Neutrophil (primary cell): ENCODE measurements around the gene S100A8.

Experiments used
- H3K27ac ChIP-seq: fragments of 200-600 bp; sonication (generic); 2 replicates; pipeline ENCODE4 v1.5.1; 2016; ENCODE audit warnings: mild to moderate bottlenecking, moderate library complexity
- H3K27me3 ChIP-seq: fragments of 200-600 bp; sonication (generic); 2 replicates; pipeline ENCODE4 v1.6.0; 2016; ENCODE audit warnings: mild to moderate bottlenecking
- H3K36me3 ChIP-seq: fragments of 200-600 bp; sonication (generic); 2 replicates; pipeline ENCODE4 v1.5.1; 2017
- H3K4me1 ChIP-seq, 2 experiments: fragments of 200-600 bp in 1 of 2; sonication (generic) in 1 of 2; 1 replicate in 1 of 2; 2 replicates in 1 of 2; pipeline versions ENCODE4 v1.5.1 to v1.6.1; 2013 to 2016; ENCODE audit warnings: low read depth in 1 of 2, low read length in 1 of 2, mild to moderate bottlenecking in 1 of 2, moderate library complexity in 1 of 2; ENCODE audit not compliant: control insufficient read depth in 1 of 2, insufficient read depth in 1 of 2
- H3K4me3 ChIP-seq, 2 experiments: fragments of 200-600 bp in 1 of 2; sonication (generic) in 1 of 2; 1 replicate in 1 of 2; 2 replicates in 1 of 2; pipeline ENCODE4 v1.5.1; 2013 to 2016; ENCODE audit warnings: low read depth in 1 of 2, low read length in 1 of 2, mild to moderate bottlenecking in 1 of 2, moderate library complexity in 1 of 2
- H3K9me3 ChIP-seq: fragments of 200-600 bp; sonication (generic); 2 replicates; pipeline ENCODE4 v1.5.1; 2016
- CTCF ChIP-seq: fragments of 200-600 bp; sonication (generic); IDR thresholded peaks from 2 replicates; pipeline ENCODE4 v1.5.1; 2016; ENCODE audit warnings: antibody characterized with exemption

Gene S100A8

GRCh38 chr1:153362187-153362775, 28.6 kb downstream of the S100A8 start:
- Histone ChIP-seq H3K9me3 (peaks cover 5% of the 10 kb centered on the region), H3K27ac (peak overlapping the region; percentile 100), H3K4me3 (peak overlapping the region; percentile 97), H3K4me1 (peaks cover 81 to 99% of the 10 kb centered on the region in 2 experiments), H3K36me3 (peaks cover 41% of the 10 kb centered on the region), H3K27me3 (no peaks in the 10 kb centered on the region)
- TF ChIP-seq CTCF = no peak

GRCh38 chr1:153361480-153362109, 29.3 kb downstream of the S100A8 start:
- Histone ChIP-seq H3K4me1 (peaks cover 81 to 99% of the 10 kb centered on the region in 2 experiments), H3K9me3 (peaks cover 5% of the 10 kb centered on the region), H3K4me3 (peak overlapping the region; percentile 97), H3K27ac (peak overlapping the region; percentile 100), H3K36me3 (peaks cover 41% of the 10 kb centered on the region), H3K27me3 (no peaks in the 10 kb centered on the region)
- TF ChIP-seq CTCF = no peak

- TF ChIP-seq CTCF = no peak
- H3K9me3 ChIP-seq = peaks cover 5% of the 10 kb centered on the region
- peaks cover 81 to 99% of the 10 kb centered on the region in 2 experiments for H3K4me1 ChIP-seq
- no peaks in the 10 kb centered on the region for H3K27me3 ChIP-seq
- peaks cover 41% of the 10 kb centered on the region for H3K36me3 ChIP-seq
- peak overlapping the region; percentile 100 for H3K27ac ChIP-seq
- H3K4me3 ChIP-seq = peak overlapping the region; percentile 97
Observed at GRCh38 chr1:153360592-153361479, 30.0 kb downstream of the S100A8 start.

- Histone ChIP-seq H3K27me3 (no peaks in the 10 kb centered on the region), H3K4me1 (peaks cover 81 to 99% of the 10 kb centered on the region in 2 experiments), H3K9me3 (peaks cover 5% of the 10 kb centered on the region), H3K36me3 (peaks cover 41% of the 10 kb centered on the region), H3K27ac (peak overlapping the region; percentile 100), H3K4me3 (peak overlapping the region; percentile 97)
- no peak for TF ChIP-seq CTCF
Observed at GRCh38 chr1:153360190-153360589, 30.7 kb downstream of the S100A8 start.

GRCh38 chr1:153359241-153359640, 31.6 kb downstream of the S100A8 start:
- peaks cover 5% of the 10 kb centered on the region for H3K9me3 ChIP-seq
- no peak for TF ChIP-seq CTCF
- peak overlapping the region; percentile 97 for H3K4me3 ChIP-seq
- H3K4me1 ChIP-seq = peaks cover 81 to 99% of the 10 kb centered on the region in 2 experiments
- peaks cover 41% of the 10 kb centered on the region for H3K36me3 ChIP-seq
- H3K27me3 ChIP-seq = no peaks in the 10 kb centered on the region
- H3K27ac ChIP-seq = peak overlapping the region; percentile 100
